LoVo (cell line): Measurements from ENCODE around the gene ZG16.
A peak's percentile ranks its signal among the peaks of the same experiment; 100 is the strongest.
"Not testable (repeated sequence)": the region's sequence is repeated elsewhere in the genome, so short reads cannot be mapped to it uniquely, and the experiment has no call there.

ENCODE experiments used
- DNase-seq: peaks from one replicate; pipeline ENCODE4 v3.0.0-alpha.2; 2016; ENCODE audit warnings: low spot score

The ZG16 gene

DNA sequence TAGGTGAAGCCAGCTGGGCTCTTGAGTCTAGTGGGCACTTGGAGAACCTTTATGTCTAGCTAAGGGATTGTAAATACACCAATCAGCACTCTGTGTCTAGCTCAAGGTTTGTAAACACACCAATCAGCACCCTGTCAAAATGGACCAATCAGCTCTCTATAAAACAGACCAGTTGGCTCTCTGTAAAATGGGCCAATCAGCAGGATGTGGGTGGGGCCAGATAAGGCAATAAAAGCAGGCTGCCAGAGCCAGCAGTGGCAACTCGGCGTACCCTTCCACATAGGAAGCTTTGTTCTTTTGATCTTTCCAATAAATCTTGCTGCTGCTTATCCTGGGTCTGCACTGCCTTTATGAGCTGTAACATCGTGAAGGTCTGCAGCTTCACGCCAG is 29.3 kb upstream of the ZG16 start:
- DNase-seq, result not testable (repeated sequence)

- DNase-seq, result no peak
Observed at GRCh38 chr16:29753516-29753915, 24.5 kb upstream of the ZG16 start.

DNA sequence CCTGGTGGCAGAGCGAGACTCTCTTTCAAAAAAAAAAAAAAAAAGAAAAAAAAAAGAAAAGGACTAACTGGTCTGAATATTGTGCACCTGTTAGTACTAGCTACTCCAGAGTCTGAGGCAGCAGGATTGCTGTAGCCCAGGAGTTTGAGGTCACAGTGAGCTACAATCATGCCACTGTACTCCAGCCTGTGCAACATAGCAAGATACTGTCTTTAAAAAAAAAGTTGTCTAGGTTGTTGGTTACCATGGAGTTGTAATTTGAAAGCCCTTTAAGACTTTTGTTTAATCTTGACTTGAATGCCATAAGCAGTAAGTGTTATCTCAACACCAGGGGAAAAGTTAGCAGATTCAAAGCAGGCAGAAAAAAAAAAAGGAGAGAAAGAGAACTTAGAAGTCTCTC is 21.4 kb upstream of the ZG16 start:
- DNase-seq, result no peak

GRCh38 chr16:29757086-29757485 is 21.0 kb upstream of the ZG16 start:
- not testable (repeated sequence) for DNase-seq

- DNase-seq, result no peak
Observed at GRCh38 chr16:29757950-29758466, 20.0 kb upstream of the ZG16 start.

- DNase-seq, result no peak
Observed at GRCh38 chr16:29760567-29761279, 17.3 kb upstream of the ZG16 start.

GRCh38 chr16:29761280-29761651 is 16.8 kb upstream of the ZG16 start:
- DNase-seq, result not testable (repeated sequence)

- no peak for DNase-seq
Observed at GRCh38 chr16:29761882-29762281, 16.2 kb upstream of the ZG16 start.

DNA sequence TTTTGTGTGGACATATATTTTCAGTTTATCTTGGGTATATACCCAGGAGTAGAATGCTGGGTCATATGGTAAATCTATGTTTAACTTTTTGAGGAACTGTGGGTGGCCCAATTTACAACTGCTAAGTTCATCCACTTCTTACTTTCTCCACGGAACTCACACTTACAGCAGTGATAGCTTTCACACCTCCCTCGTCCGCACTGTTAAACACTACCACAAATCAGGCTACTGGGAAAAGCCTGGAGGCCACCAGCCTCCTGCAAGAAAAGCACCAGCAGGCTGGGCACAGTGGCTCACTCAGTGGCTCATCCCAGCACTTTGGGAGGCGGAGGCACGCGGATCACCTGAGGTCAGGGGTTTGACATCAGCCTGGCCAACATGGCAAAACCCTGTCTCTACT is 14.7 kb upstream of the ZG16 start:
- DNase-seq, result no peak

DNA sequence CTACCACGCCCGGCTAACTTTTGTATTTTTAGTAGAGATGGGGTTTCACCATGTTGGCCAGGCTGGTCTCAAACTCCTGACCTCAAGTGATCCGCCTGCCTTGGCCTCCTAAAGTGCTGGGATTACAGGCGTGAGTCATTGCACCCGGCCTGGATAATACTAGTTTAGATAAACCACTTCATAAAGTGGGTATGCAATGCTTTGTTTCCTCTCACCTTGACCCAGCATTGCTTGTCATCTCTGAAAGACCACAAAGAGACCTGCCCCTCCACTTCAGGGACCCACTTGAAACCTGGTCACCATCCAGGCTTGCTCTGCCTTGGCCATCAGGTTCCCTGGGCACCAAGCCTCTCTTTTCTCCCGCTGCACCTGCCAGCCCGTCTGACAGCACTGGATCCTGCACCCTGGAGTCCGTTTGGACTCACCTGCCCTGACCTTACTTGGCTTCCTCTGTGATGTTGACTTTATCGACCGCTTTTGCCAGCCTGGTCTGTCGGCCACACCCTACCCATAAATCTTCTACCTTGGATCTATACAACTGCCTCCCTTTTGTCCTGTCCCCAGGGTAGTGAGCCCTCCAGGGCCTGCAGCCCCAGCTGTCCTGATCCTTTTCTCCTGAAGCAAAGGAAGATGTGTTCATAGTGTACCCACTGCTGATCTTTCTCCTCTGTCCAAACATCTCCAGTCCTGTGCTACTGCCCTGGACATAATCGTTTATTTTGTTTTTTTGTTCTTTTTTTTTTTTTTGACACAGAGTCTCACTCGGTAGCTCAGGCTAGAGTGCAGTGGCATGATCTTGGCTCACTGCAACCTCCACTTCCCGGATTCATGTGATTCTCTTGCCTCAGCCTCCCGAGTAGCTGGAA is 12.7 kb upstream of the ZG16 start:
- DNase-seq, result peak; percentile 52

- DNase-seq, result no peak
Observed at GRCh38 chr16:29766571-29766970, 11.5 kb upstream of the ZG16 start.

DNA sequence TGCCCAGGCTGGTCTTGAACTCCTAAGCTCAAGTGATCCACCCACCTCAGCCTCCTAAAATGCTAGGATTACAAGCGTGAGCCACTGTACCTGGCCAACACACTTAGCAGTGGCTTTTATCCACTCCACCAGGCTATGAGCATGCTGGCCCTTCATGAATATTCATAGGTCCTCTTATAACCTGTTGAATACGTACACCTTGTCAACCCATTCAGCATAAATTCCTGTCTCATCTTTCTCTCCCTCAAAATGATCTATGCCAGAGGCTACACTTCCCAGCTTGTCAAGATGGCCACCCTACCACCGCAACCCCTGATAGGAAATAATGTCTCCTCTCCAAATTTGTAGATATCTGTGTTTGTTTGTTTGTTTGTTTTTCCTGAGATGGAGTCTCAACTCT is 11.0 kb upstream of the ZG16 start:
- DNase-seq, result no peak

DNA sequence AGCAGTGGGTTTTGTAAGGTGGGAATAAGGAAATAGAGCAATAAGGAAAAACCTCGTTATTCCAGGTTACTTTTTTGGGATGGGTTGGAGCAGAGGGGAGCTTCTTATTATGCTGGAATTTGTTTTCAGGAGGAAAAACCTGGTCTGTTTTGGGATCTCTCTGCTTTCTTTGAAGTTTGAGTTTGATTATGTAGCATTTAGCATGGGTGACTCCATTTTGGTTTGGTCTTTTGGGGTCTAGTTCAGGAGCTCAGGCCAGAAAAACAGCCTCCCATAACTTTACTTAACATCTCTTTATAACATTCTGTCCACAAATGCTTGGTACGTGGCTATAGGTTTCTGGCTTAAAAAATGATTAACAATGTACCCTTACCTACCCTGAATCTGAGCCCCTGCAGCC is 8.5 kb upstream of the ZG16 start:
- no peak for DNase-seq

DNA sequence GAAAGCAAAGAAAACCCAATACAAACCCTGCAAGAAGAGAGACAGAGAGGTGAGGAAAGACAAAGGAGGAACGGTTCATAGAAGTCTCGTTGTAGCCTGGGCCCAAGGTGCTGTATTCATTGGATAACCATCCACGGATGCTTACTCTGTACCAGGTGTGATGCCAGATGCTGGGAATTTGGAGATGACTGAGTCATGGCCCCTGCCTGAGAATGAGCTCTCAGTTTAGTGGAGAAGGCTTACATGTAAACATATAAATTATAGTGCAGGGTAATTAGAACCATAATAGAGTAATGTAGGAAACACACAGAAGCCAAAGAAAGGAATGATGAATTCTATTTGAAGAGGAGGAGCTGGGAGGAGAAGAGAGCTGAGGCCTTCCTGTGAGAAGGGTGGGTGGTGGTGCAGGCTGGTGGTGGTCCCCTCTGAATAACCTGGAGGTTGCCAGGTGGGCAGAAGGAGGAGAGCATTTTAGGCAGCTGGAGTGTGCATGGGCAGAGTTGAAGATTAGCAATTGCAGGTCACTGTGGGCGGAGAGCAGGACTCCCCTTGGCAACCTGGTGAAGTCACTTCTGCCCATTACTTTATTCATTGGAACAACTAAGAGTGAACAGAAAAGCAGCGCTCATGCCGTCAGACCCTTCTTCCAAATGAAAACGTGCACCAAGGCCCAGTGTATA is 7.7 kb upstream of the ZG16 start:
- no peak for DNase-seq

GRCh38 chr16:29772330-29772729 is 5.7 kb upstream of the ZG16 start:
- DNase-seq, result not testable (repeated sequence)

GRCh38 chr16:29774730-29775129 is 3.3 kb upstream of the ZG16 start:
- DNase-seq, result no peak

GRCh38 chr16:29775742-29776408 is 2.2 kb upstream of the ZG16 start:
- DNase-seq, result peak; percentile 15

- DNase-seq, result no peak
Observed at GRCh38 chr16:29779474-29779873, 1.4 kb downstream of the ZG16 start.

GRCh38 chr16:29783094-29783953 is 5.3 kb downstream of the ZG16 start:
- not testable (repeated sequence) for DNase-seq

GRCh38 chr16:29784157-29784556 is 6.1 kb downstream of the ZG16 start:
- no peak for DNase-seq

- no peak for DNase-seq
Observed at GRCh38 chr16:29784901-29785500, 6.9 kb downstream of the ZG16 start.
